HG03520 (cell line): ENCODE results near the gene S1PR2.
"Not testable (repeated sequence)": the region's sequence is repeated elsewhere in the genome, so short reads cannot be mapped to it uniquely, and the experiment has no call there.

Source experiments
- ATAC-seq: cut with Tn5 transposase; IDR thresholded peaks from one replicate; pipeline ENCODE4 v1.9.1; 2021; ENCODE audit warnings: mild to moderate bottlenecking, moderate library complexity; ENCODE audit not compliant: unreplicated experiment

Gene S1PR2

GRCh38 chr19:10192922-10193321 is 38.2 kb downstream of the S1PR2 start:
- no peak for ATAC-seq

DNA sequence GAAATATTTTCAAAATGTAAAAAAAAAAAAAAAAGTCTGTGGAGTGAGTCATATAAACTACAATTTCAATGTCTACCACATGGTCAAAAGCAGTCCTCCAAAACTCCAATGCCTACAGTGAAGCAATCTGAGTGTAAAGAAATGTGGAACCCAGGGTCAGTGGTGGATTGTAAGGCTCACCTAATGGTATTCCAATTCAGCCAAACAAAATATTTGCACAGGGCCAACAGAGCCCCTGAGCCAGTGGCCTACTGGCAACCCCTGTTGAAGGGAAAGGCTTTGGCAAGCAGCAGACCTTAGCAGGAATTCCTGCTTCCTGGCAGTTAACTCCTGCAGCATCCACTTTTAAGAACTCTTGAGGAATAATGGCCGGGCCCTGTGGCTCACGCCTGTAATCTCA is 39.8 kb downstream of the S1PR2 start:
- no peak for ATAC-seq

- ATAC-seq, result no peak
These were observed 41.1 kb downstream of the S1PR2 start for GRCh38 chr19:10190026-10190425.

DNA sequence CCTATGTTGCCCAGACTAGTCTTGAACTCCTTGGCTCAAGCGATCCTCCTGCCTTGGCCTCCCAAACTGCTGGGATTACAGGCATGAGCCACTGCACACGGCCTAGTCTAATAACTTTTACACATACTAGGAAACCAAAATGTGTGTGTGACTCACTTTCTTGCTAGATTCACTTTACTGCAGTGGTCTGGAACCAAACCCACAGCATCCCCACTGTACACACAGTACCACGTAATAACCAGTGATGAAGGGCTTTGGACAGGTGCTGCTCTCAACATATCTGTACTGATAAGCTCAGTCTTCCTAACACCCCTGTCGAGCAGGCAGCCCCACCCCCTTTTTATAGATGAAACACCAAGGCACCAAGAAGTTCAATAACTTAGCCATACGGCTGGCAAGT is 41.5 kb downstream of the S1PR2 start:
- ATAC-seq, result no peak

- no peak for ATAC-seq
These were observed 43.8 kb downstream of the S1PR2 start for GRCh38 chr19:10187315-10187714.

DNA sequence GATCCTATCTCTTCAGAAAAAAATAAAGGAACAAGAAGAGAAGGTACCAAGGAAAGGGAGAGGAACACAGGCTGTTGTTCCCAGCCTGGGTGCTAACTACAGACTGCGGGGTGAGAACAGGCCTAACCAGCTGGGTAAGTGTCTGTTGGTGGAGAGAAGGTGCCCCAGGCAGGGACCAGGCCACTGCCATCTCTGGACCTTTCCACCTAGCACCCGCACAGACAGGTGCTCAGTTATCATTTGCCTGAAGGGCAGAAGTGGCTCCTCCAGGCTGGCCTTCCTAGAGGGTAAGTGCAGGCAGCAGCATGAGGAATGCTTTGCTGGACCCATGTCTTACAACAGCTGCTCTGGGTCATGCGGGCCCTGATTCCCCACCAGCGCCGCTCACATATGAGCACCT is 46.5 kb downstream of the S1PR2 start:
- ATAC-seq, result no peak

DNA sequence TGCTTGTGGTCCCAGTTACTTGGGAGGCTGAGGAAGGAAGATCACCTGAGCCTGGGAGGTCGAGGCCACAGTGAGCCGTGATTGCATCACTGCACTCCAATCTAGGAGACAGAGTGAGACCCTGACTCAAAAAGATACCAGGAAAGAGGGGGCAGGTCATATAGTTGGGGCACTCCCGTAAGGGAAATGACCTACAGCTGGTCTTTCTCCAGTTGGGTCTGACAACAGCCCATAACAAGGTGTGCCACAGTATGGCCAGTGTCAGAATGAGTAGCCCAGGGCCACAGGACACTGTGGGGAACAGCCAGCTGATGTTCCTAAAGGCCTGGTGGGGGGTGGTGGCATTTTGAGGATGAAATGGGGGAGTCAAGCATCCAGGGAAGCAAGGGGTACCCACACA is 47.2 kb downstream of the S1PR2 start:
- ATAC-seq, result no peak

- ATAC-seq, result no peak
These were observed 48.3 kb downstream of the S1PR2 start for GRCh38 chr19:10182847-10183246.

- ATAC-seq, result no peak
These were observed 49.1 kb downstream of the S1PR2 start for GRCh38 chr19:10182076-10182475.

DNA sequence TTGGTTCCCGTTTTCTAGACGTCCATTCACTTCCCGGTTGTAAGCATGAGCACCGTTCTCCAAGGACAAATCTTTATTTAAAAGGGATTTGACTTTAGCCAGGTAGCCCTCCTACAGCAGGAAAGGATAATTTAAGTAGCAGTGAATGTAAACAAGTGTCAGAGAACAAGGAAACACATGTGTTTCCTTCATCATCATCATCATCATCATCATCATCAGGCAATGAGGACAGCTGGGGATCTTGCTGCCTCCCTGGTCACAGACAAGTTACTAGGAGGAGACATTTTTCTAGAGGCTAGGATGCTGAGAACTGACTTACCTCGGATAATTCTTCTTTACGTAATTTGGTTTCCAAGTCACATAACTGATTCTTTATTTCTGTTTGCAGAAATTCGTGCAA is 50.7 kb downstream of the S1PR2 start:
- no peak for ATAC-seq

DNA sequence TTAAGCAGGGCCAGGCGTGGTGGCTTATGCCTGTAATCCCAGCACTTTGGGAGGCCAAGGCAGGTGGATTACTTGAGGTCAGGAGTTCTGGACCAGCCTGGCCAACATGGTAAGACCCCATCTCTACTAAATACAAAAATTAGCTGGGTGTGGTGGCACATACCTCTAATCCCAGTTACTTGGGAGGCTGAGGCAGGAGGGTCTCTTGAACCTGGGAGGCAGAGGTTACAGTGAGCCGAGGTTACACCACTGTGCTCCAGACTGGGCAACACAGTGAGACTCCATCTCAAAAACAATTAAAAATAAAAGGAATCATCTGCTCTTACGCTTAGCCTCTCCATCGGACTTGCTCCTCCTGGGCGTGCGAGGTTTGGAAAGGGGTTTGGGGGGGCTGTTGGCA is 51.1 kb downstream of the S1PR2 start:
- not testable (repeated sequence) for ATAC-seq

DNA sequence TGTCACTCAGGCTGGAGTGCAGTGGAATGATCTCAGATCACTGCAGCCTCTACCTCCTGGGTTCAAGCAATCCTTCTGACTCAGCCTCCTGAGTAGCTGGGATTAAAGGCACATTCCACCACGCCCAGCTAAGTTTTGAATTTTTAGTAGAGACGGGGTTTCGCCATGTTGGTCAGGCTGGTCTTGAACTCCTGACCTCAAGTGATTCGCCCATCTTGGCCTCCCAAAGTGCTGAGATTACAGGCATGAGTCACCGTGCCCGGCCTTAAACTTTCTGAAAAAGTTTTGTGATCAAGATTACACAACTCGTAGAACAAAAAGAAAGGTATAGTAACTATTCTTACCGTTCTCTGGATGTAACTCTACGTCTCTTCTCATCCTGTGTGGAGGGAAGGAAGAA is 57.6 kb downstream of the S1PR2 start:
- no peak for ATAC-seq
